ENCODE results near the gene AQR. TPM values are rescaled to one million over a fixed set of nuclear protein-coding genes. Genes with fewer than 3 reads are reported as not detected.

AQR gene
- total and polyA plus RNA-seq, 2 of the 4 experiments (the other 2 are of a cell fraction), result 17.9 to 29.6 TPM

GRCh38 chr15:34942363-34942762, 27.2 kb downstream of the AQR start:
- H2BK20ac ChIP-seq (ENCODE audit: low read depth, low read length), result no peak overlapping the region
- no peak for TF ChIP-seq ELK1 (IDR thresholded peaks at IDR 0.05; ENCODE audit: borderline replicate concordance, low read depth, low read length)
- TF ChIP-seq RCOR1 (IDR thresholded peaks at IDR 0.05; ENCODE audit: insufficient replicate concordance, low read length), result no peak
- no peak for TF ChIP-seq MXI1 (IDR thresholded peaks at IDR 0.05; ENCODE audit: borderline replicate concordance, low read depth, low read length)
- TF ChIP-seq MAZ (IDR thresholded peaks at IDR 0.05; ENCODE audit: borderline replicate concordance, low read depth, low read length), result no peak
- TF ChIP-seq FOS (IDR thresholded peaks at IDR 0.05; ENCODE audit: low read depth, low read length), result no peak
- no peak for TF ChIP-seq NFE2L2 (IDR thresholded peaks at IDR 0.05; ENCODE audit: low read depth, low read length)
- TF ChIP-seq POLR2A (IDR thresholded peaks at IDR 0.05; ENCODE audit: low read depth, low read length), result no peak
- TF ChIP-seq BHLHE40 (IDR thresholded peaks at IDR 0.05; ENCODE audit: low read depth, low read length), result no peak
- no peak for TF ChIP-seq CTCF (conservative IDR thresholded peaks at IDR 0.05; ENCODE audit: low read depth, low read length)
- TF ChIP-seq CHD1 (IDR thresholded peaks at IDR 0.05; ENCODE audit: low read depth, low read length), result no peak
- no peak for TF ChIP-seq MAFK (IDR thresholded peaks at IDR 0.05; ENCODE audit: low read depth, low read length)
- no peak for TF ChIP-seq SMC3 (IDR thresholded peaks at IDR 0.05; ENCODE audit: low read depth, low read length)
- TF ChIP-seq USF2 (IDR thresholded peaks at IDR 0.05; ENCODE audit: low read depth, low read length), result no peak
- no peak for TF ChIP-seq RAD21 (IDR thresholded peaks at IDR 0.05; ENCODE audit: low read length)
- TF ChIP-seq CEBPB (IDR thresholded peaks at IDR 0.05; ENCODE audit: low read depth, low read length), result no peak
- TF ChIP-seq RFX5 (IDR thresholded peaks at IDR 0.05; ENCODE audit: low read depth, low read length), result no peak
- 0 out of 2 replicates have a peak, but pooled peaks cover 1% of the 10 kb centered on the region for H3K4me1 ChIP-seq (ENCODE audit: control insufficient read depth, insufficient read depth, low read length)
- no peak overlapping the region for H3K14ac ChIP-seq (replicated peaks; ENCODE audit: low read depth, low read length)
- in situ Hi-C loops (cut with MboI; ENCODE audit: low sequenced_read_pairs) (no loop called here), intact Hi-C loops (cut with micrococcal nuclease) (no loop called here), dilution Hi-C loops (cut with HindIII; ENCODE audit: low sequenced_read_pairs, unreplicated experiment) (no loop called here)
- no peak overlapping the region for H3K4me2 ChIP-seq (ENCODE audit: low read depth, low read length)
- BruUV-seq (replicated peaks), result no TSS peak
- POLR2A ChIA-PET (ENCODE audit: unreplicated experiment), result no interaction called here
- H3K27ac ChIP-seq (ENCODE audit: insufficient read depth, low read length), result no peak overlapping the region
- H3K79me1 ChIP-seq (ENCODE audit: low read depth in 1 of 2, low read length in 2 of 2), result no peaks in the 10 kb centered on the region
- H3K9ac ChIP-seq (ENCODE audit: low read depth, low read length), result no peak overlapping the region
- no peak overlapping the region for H3K4ac ChIP-seq (ENCODE audit: low read depth, low read length)
- H2BK15ac ChIP-seq (ENCODE audit: low read depth, low read length), result no peak overlapping the region
- no peak overlapping the region for H3K56ac ChIP-seq (ENCODE audit: extremely low read depth, insufficient read depth, low read length)
- H3K27me3 ChIP-seq (ENCODE audit: control insufficient read depth, insufficient read depth, low read length), result no peaks in the 10 kb centered on the region
- no peak overlapping the region for H3K23ac ChIP-seq (ENCODE audit: low read depth, low read length)
- DNase-seq (peak; percentile 84), ATAC-seq (ENCODE audit: low read depth) (peak; percentile 64)
- CTCF ChIA-PET, result no interaction called here
- H3K4me3 ChIP-seq (ENCODE audit: insufficient read depth, low read depth, low read length), result no peak overlapping the region
- H4K5ac ChIP-seq (ENCODE audit: low read depth, low read length), result no peak overlapping the region
- peaks cover 13% of the 10 kb centered on the region for H3K36me3 ChIP-seq (ENCODE audit: control insufficient read depth, insufficient read depth, low read length)
- H4K91ac ChIP-seq (ENCODE audit: insufficient read depth, low read depth, low read length), result no peak overlapping the region
- H4K20me1 ChIP-seq (ENCODE audit: insufficient read depth, low read length), result no peaks in the 10 kb centered on the region; the same call in 1 of the 2 replicates
- no peaks in the 10 kb centered on the region for H3K9me1 ChIP-seq (ENCODE audit: insufficient read depth, low read length)
- H2AFZ ChIP-seq (replicated peaks; ENCODE audit: low read length, poor library complexity), result no peak overlapping the region
- H3K9me3 ChIP-seq (ENCODE audit: control insufficient read depth, insufficient read depth, low read length), result no peaks in the 10 kb centered on the region
- H3K18ac ChIP-seq (ENCODE audit: low read depth, low read length), result no peak overlapping the region
- no peak overlapping the region for H4K8ac ChIP-seq (ENCODE audit: low read depth in 2 of 2, low read length in 2 of 2)
- H2BK120ac ChIP-seq (ENCODE audit: low read depth, low read length), result no peak overlapping the region
- H2AK5ac ChIP-seq (ENCODE audit: low read depth, low read length), result no peak overlapping the region
- H2BK5ac ChIP-seq (ENCODE audit: low read depth, low read length, poor library complexity, severe bottlenecking), result no peak overlapping the region
- no CpG with 5 or more reads among the region's 6 CpGs for whole genome bisulfite sequencing, 2 experiments (ENCODE audit: extremely low coverage in 2 of 2, insufficient read length in 1 of 2)
- no peak overlapping the region for H2AK9ac ChIP-seq (replicated peaks; ENCODE audit: low read depth, low read length, poor library complexity)

Measured in IMR-90 (cell line).